NOMO-1 treated with DMSO at 0.1 percent for 48 hours (cell line): ENCODE results near the gene SSBP4.
A peak's percentile ranks its signal among the peaks of the same experiment; 100 is the strongest.
"Not testable (repeated sequence)": the region's sequence is repeated elsewhere in the genome, so short reads cannot be mapped to it uniquely, and the experiment has no call there.

Experiments
- DNase-seq: peaks from one replicate; lab custom pipeline; 2025; ENCODE audit not compliant: unreplicated experiment; lab: John Stamatoyannopoulos, UW

Gene SSBP4

GRCh38 chr19:18419195-18419698 lies at the start of gene SSBP4:
Gene SSBP4, plus strand, starts transcription at chr19:18419398. Its CDS starts 251 bp downstream, at chr19:18419649.
- DNase-seq = peak; percentile 68

- DNase-seq = no peak
These were observed 45.7 kb upstream of the SSBP4 start for GRCh38 chr19:18373407-18373891.

- DNase-seq = peak; percentile 87
These were observed 45.1 kb upstream of the SSBP4 start for GRCh38 chr19:18373892-18374629.

GRCh38 chr19:18377026-18377425 lies 42.2 kb upstream of the SSBP4 start:
- no peak for DNase-seq

GRCh38 chr19:18379803-18380747 lies 39.1 kb upstream of the SSBP4 start:
- peak; percentile 25 for DNase-seq

- DNase-seq = no peak
These were observed 38.4 kb upstream of the SSBP4 start for GRCh38 chr19:18380843-18381242.

- DNase-seq = not testable (repeated sequence)
These were observed 35.6 kb upstream of the SSBP4 start for GRCh38 chr19:18383622-18384021.

GRCh38 chr19:18384775-18385174 lies 34.4 kb upstream of the SSBP4 start:
- no peak for DNase-seq

- DNase-seq = no peak
These were observed 33.9 kb upstream of the SSBP4 start for GRCh38 chr19:18385359-18385674.

GRCh38 chr19:18385675-18386542 lies 33.3 kb upstream of the SSBP4 start, which contains the start of gene GDF15:
Gene GDF15, plus strand, starts transcription at chr19:18386158. Its CDS starts 32 bp downstream, at chr19:18386190.
- no peak for DNase-seq

GRCh38 chr19:18386543-18387271 lies 32.5 kb upstream of the SSBP4 start:
- DNase-seq = no peak

- DNase-seq = peak; percentile 70
These were observed 30.9 kb upstream of the SSBP4 start for GRCh38 chr19:18388100-18388959.

GRCh38 chr19:18388960-18389725 lies 30.1 kb upstream of the SSBP4 start:
- no peak for DNase-seq

GRCh38 chr19:18389726-18390064 lies 29.5 kb upstream of the SSBP4 start:
- DNase-seq = no peak

GRCh38 chr19:18390065-18390907 lies 28.9 kb upstream of the SSBP4 start:
- no peak for DNase-seq

- DNase-seq = no peak
These were observed 27.6 kb upstream of the SSBP4 start for GRCh38 chr19:18391509-18392075.

GRCh38 chr19:18392417-18392816 lies 26.8 kb upstream of the SSBP4 start:
- DNase-seq = peak; percentile 91
